Measurements from ENCODE around the gene MAPK1IP1L. TPM values are rescaled to one million over a fixed set of nuclear protein-coding genes. Genes with fewer than 3 reads are reported as not detected.
A peak's percentile ranks its signal among the peaks of the same experiment; 100 is the strongest.
"Not testable (repeated sequence)": the region's sequence is repeated elsewhere in the genome, so short reads cannot be mapped to it uniquely, and the experiment has no call there.

MAPK1IP1L gene
- total and polyA plus RNA-seq, 2 donors (not counting 1 experiment from before 2014, with no cell fraction given) = 116 to 141 TPM

DNA sequence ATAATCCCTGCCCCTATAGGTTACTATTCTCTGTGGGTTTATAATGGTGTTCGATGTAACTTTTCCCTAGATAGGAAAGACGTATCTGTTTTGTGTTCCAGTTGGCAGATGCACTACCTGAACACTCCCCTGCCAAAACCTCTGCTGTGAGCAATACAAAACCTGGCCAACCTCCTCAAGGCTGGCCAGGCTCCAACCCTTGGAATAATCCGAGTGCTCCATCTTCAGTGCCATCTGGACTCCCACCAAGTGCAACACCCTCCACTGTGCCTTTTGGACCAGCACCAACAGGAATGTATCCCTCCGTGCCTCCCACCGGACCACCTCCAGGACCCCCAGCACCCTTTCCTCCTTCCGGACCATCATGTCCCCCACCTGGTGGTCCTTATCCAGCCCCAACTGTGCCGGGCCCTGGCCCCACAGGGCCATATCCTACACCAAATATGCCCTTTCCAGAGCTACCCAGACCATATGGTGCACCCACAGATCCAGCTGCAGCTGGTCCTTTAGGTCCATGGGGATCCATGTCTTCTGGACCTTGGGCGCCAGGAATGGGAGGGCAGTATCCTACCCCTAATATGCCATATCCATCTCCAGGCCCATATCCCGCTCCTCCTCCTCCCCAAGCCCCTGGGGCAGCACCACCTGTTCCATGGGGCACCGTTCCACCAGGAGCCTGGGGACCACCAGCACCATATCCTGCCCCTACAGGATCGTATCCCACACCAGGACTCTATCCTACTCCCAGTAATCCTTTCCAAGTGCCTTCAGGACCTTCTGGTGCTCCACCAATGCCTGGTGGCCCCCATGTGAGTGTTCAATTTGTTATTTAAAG, 11.3 kb downstream of the MAPK1IP1L start:
- H3K79me2 ChIP-seq (ENCODE audit: control insufficient read depth, insufficient read depth, low read length) = peaks cover 45% of the 10 kb centered on the region

DNA sequence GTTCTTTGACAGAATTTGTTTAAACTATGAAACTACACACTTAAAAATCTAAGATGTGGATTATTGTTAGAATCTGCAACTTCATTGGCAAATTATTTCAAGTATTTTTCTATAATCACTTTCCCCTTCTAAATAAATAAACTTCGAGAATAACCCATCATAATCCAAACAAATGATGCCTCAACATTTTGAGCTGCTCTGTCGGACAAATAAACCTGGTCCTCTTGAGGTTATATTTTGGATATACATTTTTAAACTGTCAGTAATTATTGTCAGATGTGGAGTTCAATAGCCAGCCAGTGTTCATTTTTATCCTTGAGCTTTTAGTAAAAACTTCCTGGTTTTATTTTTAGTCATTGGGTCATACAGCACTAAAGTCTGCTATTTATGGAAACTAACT, 13.4 kb downstream of the MAPK1IP1L start:
- H2AFZ ChIP-seq (ENCODE audit: insufficient read depth, low read depth, low read length, poor library complexity, severe bottlenecking); H3K27ac ChIP-seq (ENCODE audit: low read length in 2 of 2); H3K9ac ChIP-seq (ENCODE audit: low read length); H3K4me3 ChIP-seq (ENCODE audit: control extremely low read depth in 1 of 5, extremely low read depth in 1 of 5, insufficient read depth in 1 of 5, low read depth in 2 of 5, low read length in 4 of 5); H3K9me3 ChIP-seq (ENCODE audit: control extremely low read depth in 1 of 3, control insufficient read depth in 2 of 3, insufficient read depth in 1 of 3, low read length in 2 of 3); H3K4me1 ChIP-seq (ENCODE audit: control insufficient read depth in 2 of 2, insufficient read depth in 2 of 2, low read length in 2 of 2); H3K4me2 ChIP-seq (replicated peaks; ENCODE audit: low read depth, low read length, poor library complexity, severe bottlenecking); H3K4me3 Mint-ChIP-seq; intact Hi-C loops (cut with micrococcal nuclease); H3K9me3 Mint-ChIP-seq (ENCODE audit: insufficient read depth); DNase-seq; ATAC-seq (ENCODE audit: low read depth); H3K27me3 Mint-ChIP-seq; H3K27me3 ChIP-seq (replicated peaks in 1 of 4; ENCODE audit: control extremely low read depth in 1 of 4, control insufficient read depth in 3 of 4, insufficient read depth in 4 of 4, low read length in 3 of 4); H3K27ac Mint-ChIP-seq: not testable (repeated sequence)
- Histone ChIP-seq H4K20me1 (ENCODE audit: control insufficient read depth, insufficient read depth, low read length, poor library complexity, severe bottlenecking) (peaks cover 31% of the 10 kb centered on the region), H3K36me3 (replicated peaks in 1 of 2; ENCODE audit: control extremely low read depth in 1 of 2, control insufficient read depth in 1 of 2, extremely low read depth in 1 of 2, insufficient read depth in 2 of 2, low read length in 1 of 2) (peaks cover 14 to 23% of the 10 kb centered on the region in 2 experiments), H3K79me2 (ENCODE audit: control insufficient read depth, insufficient read depth, low read length) (peaks cover 24% of the 10 kb centered on the region)
- H3K4me1 Mint-ChIP-seq = peaks cover 51% of the 10 kb centered on the region
- ChIA-PET POLR2A (interaction anchor here (1.7 kb wide), 1 partner anchor 13 kb away, joined by 5 read pairs; the partner anchor contains the start of gene MAPK1IP1L), CTCF (interaction anchor here (0.6 to 1.5 kb wide), 3 partner anchors 8 to 30 kb away, joined by 3 to 4 read pairs (median 4); no protein-coding TSS in a partner anchor)
- WGBS (ENCODE audit: insufficient coverage) = no CpG with 5 or more reads among the region's 2 CpGs

More for the DNA sequence above, 11.3 kb downstream of the MAPK1IP1L start:
- Mint-ChIP-seq H3K9me3 (ENCODE audit: insufficient read depth) (no peaks in the 10 kb centered on the region), H3K4me1 (peaks cover 55% of the 10 kb centered on the region), H3K27ac (no peak overlapping the region), H3K27me3 (no peaks in the 10 kb centered on the region), H3K4me3 (no peak overlapping the region)
- ATAC-seq (ENCODE audit: low read depth) (no peak), DNase-seq (no peak)
- Histone ChIP-seq H3K4me1 (ENCODE audit: control insufficient read depth in 2 of 2, insufficient read depth in 2 of 2, low read length in 2 of 2) (peaks cover 0 to 2% of the 10 kb centered on the region in 2 donors), H3K36me3 (replicated peaks in 1 of 2; ENCODE audit: control extremely low read depth in 1 of 2, control insufficient read depth in 1 of 2, extremely low read depth in 1 of 2, insufficient read depth in 2 of 2, low read length in 1 of 2) (peaks cover 12 to 29% of the 10 kb centered on the region in 2 experiments), H3K27me3 (replicated peaks in 1 of 4; ENCODE audit: control extremely low read depth in 1 of 4, control insufficient read depth in 3 of 4, insufficient read depth in 4 of 4, low read length in 3 of 4) (no peaks in the 10 kb centered on the region), H3K9me3 (ENCODE audit: control extremely low read depth in 1 of 3, control insufficient read depth in 2 of 3, insufficient read depth in 1 of 3, low read length in 2 of 3) (no peaks in the 10 kb centered on the region), H4K20me1 (ENCODE audit: control insufficient read depth, insufficient read depth, low read length, poor library complexity, severe bottlenecking) (peaks cover 49% of the 10 kb centered on the region), H3K4me2 (replicated peaks; ENCODE audit: low read depth, low read length, poor library complexity, severe bottlenecking) (no peak overlapping the region), H3K27ac (ENCODE audit: low read length in 2 of 2) (peak overlapping the region in 1 of 2 donors; percentile 54), H3K4me3 (ENCODE audit: control extremely low read depth in 1 of 5, extremely low read depth in 1 of 5, insufficient read depth in 1 of 5, low read depth in 2 of 5, low read length in 4 of 5) (no peak overlapping the region), H3K9ac (ENCODE audit: low read length) (no peak overlapping the region), H2AFZ (ENCODE audit: insufficient read depth, low read depth, low read length, poor library complexity, severe bottlenecking) (no peak overlapping the region)
- 98% methylated on average over 9 of the region's 11 CpGs for WGBS (ENCODE audit: insufficient coverage)
- TF ChIP-seq, protein P1, sequence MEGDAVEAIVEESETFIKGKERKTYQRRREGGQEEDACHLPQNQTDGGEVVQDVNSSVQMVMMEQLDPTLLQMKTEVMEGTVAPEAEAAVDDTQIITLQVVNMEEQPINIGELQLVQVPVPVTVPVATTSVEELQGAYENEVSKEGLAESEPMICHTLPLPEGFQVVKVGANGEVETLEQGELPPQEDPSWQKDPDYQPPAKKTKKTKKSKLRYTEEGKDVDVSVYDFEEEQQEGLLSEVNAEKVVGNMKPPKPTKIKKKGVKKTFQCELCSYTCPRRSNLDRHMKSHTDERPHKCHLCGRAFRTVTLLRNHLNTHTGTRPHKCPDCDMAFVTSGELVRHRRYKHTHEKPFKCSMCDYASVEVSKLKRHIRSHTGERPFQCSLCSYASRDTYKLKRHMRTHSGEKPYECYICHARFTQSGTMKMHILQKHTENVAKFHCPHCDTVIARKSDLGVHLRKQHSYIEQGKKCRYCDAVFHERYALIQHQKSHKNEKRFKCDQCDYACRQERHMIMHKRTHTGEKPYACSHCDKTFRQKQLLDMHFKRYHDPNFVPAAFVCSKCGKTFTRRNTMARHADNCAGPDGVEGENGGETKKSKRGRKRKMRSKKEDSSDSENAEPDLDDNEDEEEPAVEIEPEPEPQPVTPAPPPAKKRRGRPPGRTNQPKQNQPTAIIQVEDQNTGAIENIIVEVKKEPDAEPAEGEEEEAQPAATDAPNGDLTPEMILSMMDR (IDR thresholded peaks at IDR 0.05) = no peak
- TF ChIP-seq EZH2 (IDR thresholded peaks at IDR 0.05; ENCODE audit: borderline replicate concordance, insufficient read depth, low read depth, low read length, poor library complexity, severe bottlenecking) = no peak
- intact Hi-C loops (cut with micrococcal nuclease) = no loop called here
- POLR2A ChIA-PET = no interaction called here
- CTCF ChIA-PET = no interaction called here
